ENCODE results near the gene CELF3. TPM values are rescaled to one million over a fixed set of nuclear protein-coding genes. Genes with fewer than 3 reads are reported as not detected.

Gene CELF3
- total and polyA plus RNA-seq, 2 experiments from 2014 or later, result 0.31 to 0.58 TPM

DNA sequence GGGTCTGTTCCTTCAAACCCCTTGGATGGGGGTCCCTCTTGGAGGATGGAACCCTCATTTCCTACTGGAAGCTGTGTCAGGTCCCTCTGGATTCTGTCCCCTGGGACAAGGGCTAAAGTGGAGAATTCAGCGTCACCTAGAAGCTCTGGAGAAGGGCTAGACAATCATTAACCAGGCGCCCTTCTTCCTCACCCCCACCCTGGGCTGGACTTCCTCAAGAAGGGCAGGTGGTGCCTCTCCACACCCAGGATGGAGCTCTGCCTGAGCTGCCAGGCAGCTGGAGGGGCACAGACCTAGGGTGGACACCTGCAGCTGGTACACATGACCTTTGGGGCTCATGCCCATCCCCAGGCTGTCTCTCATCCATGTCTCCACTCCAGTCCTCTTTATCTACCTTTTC is 3.6 kb downstream of the CELF3 start:
- no peaks in the 10 kb centered on the region for H3K79me2 ChIP-seq (replicated peaks; ENCODE audit: insufficient read depth)
- Mint-ChIP-seq H3K9me3 (no peaks in the 10 kb centered on the region), H3K27ac (no peak overlapping the region), H3K4me3 (no peak overlapping the region), H3K36me3 (ENCODE audit: low read depth) (no peaks in the 10 kb centered on the region), H3K4me1 (peaks cover 28% of the 10 kb centered on the region), H3K27me3 (ENCODE audit: insufficient read depth, low read depth, poor library complexity) (peaks cover 20% of the 10 kb centered on the region)
- H3K27ac ChIP-seq (ENCODE audit: low read depth), result no peak overlapping the region
- H3K4me3 ChIP-seq, result no peak overlapping the region
- no peaks in the 10 kb centered on the region for H3K36me3 ChIP-seq (ENCODE audit: insufficient read depth)
- H3K9me2 ChIP-seq (ENCODE audit: insufficient read depth), result no peaks in the 10 kb centered on the region
- H4K20me1 ChIP-seq (replicated peaks; ENCODE audit: insufficient read depth), result no peaks in the 10 kb centered on the region
- no peak overlapping the region for H3K4me2 ChIP-seq
- no peak overlapping the region for H2AFZ ChIP-seq
- ATAC-seq (no peak), DNase-seq (ENCODE audit: low spot score) (no peak)
- H3K27me3 ChIP-seq (ENCODE audit: insufficient read depth), result peaks cover 9% of the 10 kb centered on the region
- TF ChIP-seq NANOG (IDR thresholded peaks at IDR 0.05; ENCODE audit: borderline replicate concordance) (no peak), ZNF331 (CRISPR knock-in tag; IDR thresholded peaks at IDR 0.05; ENCODE audit: low read depth) (no peak), EZH2phosphoT487 (IDR thresholded peaks at IDR 0.05; ENCODE audit: unreplicated experiment) (no peak), CREB1 (CRISPR knock-in tag; IDR thresholded peaks at IDR 0.05; ENCODE audit: low read depth) (no peak), STAT1 (IDR thresholded peaks at IDR 0.05; ENCODE audit: unreplicated experiment) (no peak), EZH2 (IDR thresholded peaks at IDR 0.05; ENCODE audit: low read depth, unreplicated experiment) (no peak), POLR2AphosphoS5 (IDR thresholded peaks at IDR 0.05; ENCODE audit: low read depth) (no peak), ZNF114 (CRISPR knock-in tag; IDR thresholded peaks at IDR 0.05) (no peak), JUNB (IDR thresholded peaks at IDR 0.05; ENCODE audit: unreplicated experiment) (no peak)
- TF ChIP-seq, protein P1, sequence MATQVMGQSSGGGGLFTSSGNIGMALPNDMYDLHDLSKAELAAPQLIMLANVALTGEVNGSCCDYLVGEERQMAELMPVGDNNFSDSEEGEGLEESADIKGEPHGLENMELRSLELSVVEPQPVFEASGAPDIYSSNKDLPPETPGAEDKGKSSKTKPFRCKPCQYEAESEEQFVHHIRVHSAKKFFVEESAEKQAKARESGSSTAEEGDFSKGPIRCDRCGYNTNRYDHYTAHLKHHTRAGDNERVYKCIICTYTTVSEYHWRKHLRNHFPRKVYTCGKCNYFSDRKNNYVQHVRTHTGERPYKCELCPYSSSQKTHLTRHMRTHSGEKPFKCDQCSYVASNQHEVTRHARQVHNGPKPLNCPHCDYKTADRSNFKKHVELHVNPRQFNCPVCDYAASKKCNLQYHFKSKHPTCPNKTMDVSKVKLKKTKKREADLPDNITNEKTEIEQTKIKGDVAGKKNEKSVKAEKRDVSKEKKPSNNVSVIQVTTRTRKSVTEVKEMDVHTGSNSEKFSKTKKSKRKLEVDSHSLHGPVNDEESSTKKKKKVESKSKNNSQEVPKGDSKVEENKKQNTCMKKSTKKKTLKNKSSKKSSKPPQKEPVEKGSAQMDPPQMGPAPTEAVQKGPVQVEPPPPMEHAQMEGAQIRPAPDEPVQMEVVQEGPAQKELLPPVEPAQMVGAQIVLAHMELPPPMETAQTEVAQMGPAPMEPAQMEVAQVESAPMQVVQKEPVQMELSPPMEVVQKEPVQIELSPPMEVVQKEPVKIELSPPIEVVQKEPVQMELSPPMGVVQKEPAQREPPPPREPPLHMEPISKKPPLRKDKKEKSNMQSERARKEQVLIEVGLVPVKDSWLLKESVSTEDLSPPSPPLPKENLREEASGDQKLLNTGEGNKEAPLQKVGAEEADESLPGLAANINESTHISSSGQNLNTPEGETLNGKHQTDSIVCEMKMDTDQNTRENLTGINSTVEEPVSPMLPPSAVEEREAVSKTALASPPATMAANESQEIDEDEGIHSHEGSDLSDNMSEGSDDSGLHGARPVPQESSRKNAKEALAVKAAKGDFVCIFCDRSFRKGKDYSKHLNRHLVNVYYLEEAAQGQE (IDR thresholded peaks at IDR 0.05; ENCODE audit: unreplicated experiment), result no peak
- TF ChIP-seq, protein P2, sequence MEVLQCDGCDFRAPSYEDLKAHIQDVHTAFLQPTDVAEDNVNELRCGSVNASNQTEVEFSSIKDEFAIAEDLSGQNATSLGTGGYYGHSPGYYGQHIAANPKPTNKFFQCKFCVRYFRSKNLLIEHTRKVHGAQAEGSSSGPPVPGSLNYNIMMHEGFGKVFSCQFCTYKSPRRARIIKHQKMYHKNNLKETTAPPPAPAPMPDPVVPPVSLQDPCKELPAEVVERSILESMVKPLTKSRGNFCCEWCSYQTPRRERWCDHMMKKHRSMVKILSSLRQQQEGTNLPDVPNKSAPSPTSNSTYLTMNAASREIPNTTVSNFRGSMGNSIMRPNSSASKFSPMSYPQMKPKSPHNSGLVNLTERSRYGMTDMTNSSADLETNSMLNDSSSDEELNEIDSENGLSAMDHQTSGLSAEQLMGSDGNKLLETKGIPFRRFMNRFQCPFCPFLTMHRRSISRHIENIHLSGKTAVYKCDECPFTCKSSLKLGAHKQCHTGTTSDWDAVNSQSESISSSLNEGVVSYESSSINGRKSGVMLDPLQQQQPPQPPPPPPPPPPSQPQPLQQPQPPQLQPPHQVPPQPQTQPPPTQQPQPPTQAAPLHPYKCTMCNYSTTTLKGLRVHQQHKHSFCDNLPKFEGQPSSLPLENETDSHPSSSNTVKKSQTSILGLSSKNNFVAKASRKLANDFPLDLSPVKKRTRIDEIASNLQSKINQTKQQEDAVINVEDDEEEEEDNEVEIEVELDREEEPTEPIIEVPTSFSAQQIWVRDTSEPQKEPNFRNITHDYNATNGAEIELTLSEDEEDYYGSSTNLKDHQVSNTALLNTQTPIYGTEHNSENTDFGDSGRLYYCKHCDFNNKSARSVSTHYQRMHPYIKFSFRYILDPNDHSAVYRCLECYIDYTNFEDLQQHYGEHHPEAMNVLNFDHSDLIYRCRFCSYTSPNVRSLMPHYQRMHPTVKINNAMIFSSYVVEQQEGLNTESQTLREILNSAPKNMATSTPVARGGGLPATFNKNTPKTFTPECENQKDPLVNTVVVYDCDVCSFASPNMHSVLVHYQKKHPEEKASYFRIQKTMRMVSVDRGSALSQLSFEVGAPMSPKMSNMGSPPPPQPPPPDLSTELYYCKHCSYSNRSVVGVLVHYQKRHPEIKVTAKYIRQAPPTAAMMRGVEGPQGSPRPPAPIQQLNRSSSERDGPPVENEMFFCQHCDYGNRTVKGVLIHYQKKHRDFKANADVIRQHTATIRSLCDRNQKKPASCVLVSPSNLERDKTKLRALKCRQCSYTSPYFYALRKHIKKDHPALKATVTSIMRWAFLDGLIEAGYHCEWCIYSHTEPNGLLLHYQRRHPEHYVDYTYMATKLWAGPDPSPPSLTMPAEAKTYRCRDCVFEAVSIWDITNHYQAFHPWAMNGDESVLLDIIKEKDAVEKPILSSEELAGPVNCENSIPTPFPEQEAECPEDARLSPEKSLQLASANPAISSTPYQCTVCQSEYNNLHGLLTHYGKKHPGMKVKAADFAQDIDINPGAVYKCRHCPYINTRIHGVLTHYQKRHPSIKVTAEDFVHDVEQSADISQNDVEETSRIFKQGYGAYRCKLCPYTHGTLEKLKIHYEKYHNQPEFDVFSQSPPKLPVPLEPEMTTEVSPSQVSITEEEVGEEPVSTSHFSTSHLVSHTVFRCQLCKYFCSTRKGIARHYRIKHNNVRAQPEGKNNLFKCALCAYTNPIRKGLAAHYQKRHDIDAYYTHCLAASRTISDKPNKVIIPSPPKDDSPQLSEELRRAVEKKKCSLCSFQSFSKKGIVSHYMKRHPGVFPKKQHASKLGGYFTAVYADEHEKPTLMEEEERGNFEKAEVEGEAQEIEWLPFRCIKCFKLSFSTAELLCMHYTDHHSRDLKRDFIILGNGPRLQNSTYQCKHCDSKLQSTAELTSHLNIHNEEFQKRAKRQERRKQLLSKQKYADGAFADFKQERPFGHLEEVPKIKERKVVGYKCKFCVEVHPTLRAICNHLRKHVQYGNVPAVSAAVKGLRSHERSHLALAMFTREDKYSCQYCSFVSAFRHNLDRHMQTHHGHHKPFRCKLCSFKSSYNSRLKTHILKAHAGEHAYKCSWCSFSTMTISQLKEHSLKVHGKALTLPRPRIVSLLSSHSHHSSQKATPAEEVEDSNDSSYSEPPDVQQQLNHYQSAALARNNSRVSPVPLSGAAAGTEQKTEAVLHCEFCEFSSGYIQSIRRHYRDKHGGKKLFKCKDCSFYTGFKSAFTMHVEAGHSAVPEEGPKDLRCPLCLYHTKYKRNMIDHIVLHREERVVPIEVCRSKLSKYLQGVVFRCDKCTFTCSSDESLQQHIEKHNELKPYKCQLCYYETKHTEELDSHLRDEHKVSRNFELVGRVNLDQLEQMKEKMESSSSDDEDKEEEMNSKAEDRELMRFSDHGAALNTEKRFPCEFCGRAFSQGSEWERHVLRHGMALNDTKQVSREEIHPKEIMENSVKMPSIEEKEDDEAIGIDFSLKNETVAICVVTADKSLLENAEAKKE (CRISPR knock-in tag; IDR thresholded peaks at IDR 0.05), result no peak
- TF ChIP-seq, protein P3, sequence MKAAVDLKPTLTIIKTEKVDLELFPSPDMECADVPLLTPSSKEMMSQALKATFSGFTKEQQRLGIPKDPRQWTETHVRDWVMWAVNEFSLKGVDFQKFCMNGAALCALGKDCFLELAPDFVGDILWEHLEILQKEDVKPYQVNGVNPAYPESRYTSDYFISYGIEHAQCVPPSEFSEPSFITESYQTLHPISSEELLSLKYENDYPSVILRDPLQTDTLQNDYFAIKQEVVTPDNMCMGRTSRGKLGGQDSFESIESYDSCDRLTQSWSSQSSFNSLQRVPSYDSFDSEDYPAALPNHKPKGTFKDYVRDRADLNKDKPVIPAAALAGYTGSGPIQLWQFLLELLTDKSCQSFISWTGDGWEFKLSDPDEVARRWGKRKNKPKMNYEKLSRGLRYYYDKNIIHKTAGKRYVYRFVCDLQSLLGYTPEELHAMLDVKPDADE (IDR thresholded peaks at IDR 0.05), result no peak
- TF ChIP-seq, protein P4, sequence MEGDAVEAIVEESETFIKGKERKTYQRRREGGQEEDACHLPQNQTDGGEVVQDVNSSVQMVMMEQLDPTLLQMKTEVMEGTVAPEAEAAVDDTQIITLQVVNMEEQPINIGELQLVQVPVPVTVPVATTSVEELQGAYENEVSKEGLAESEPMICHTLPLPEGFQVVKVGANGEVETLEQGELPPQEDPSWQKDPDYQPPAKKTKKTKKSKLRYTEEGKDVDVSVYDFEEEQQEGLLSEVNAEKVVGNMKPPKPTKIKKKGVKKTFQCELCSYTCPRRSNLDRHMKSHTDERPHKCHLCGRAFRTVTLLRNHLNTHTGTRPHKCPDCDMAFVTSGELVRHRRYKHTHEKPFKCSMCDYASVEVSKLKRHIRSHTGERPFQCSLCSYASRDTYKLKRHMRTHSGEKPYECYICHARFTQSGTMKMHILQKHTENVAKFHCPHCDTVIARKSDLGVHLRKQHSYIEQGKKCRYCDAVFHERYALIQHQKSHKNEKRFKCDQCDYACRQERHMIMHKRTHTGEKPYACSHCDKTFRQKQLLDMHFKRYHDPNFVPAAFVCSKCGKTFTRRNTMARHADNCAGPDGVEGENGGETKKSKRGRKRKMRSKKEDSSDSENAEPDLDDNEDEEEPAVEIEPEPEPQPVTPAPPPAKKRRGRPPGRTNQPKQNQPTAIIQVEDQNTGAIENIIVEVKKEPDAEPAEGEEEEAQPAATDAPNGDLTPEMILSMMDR (conservative IDR thresholded peaks at IDR 0.05; ENCODE audit: low read depth in 2 of 2), result no peak
- H3K4me1 ChIP-seq (ENCODE audit: insufficient read depth), result peaks cover 16% of the 10 kb centered on the region
- H3F3A ChIP-seq (replicated peaks; ENCODE audit: low read depth), result no peaks in the 10 kb centered on the region
